Brain microvascular endothelial cell (primary cell): ENCODE results near the gene CAMK1D.

ENCODE experiments used
- DNase-seq: peaks from one replicate; pipeline ENCODE4 v3.0.0-alpha.2; 2020
- H3K27ac ChIP-seq: fragments of 250-450 bp; sonication (Bioruptor Pico); 2 replicates; pipeline ENCODE4 v1.5.1; 2020; ENCODE audit warnings: mild to moderate bottlenecking, moderate library complexity
- H3K27me3 ChIP-seq: fragments of 250-450 bp; sonication (Bioruptor Pico); replicated peaks from 2 replicates; pipeline ENCODE4 v1.5.1; 2020; ENCODE audit warnings: mild to moderate bottlenecking
- H3K36me3 ChIP-seq: fragments of 250-450 bp; sonication (Bioruptor Pico); replicated peaks from 2 replicates; pipeline ENCODE4 v1.5.1; 2020; ENCODE audit warnings: mild to moderate bottlenecking
- H3K4me3 ChIP-seq: 2 replicates; pipeline ENCODE4 v1.5.1; 2011; ENCODE audit warnings: low read depth, mild to moderate bottlenecking, control low read depth, low read length, moderate library complexity
- CTCF ChIP-seq: IDR thresholded peaks from 2 replicates; pipeline ENCODE4 v1.5.1; 2011; ENCODE audit warnings: low read depth, mild to moderate bottlenecking, moderate library complexity, low read length, control low read depth, inconsistent platforms; ENCODE audit errors: missing control alignments
- in situ Hi-C: cut with HindIII; loops from 2 replicates; pipeline ENCODE4 v1.10.0; 2017; ENCODE audit warnings: low sequenced_read_pairs, low pct_ligation_motif_present

Gene CAMK1D

GRCh38 chr10:12508165-12508564, 158.8 kb downstream of the CAMK1D start:
- H3K27ac ChIP-seq: no peak overlapping the region
- no peak for TF ChIP-seq CTCF
- no peaks in the 10 kb centered on the region for H3K36me3 ChIP-seq
- in situ Hi-C loops: no loop called here
- H3K4me3 ChIP-seq: no peak overlapping the region
- DNase-seq: no peak
- no peaks in the 10 kb centered on the region for H3K27me3 ChIP-seq

GRCh38 chr10:12509016-12509793, 159.9 kb downstream of the CAMK1D start:
- H3K27ac ChIP-seq: no peak overlapping the region
- no peaks in the 10 kb centered on the region for H3K27me3 ChIP-seq
- in situ Hi-C loops: no loop called here
- no peak for TF ChIP-seq CTCF
- H3K4me3 ChIP-seq: no peak overlapping the region
- H3K36me3 ChIP-seq: no peaks in the 10 kb centered on the region
- no peak for DNase-seq

GRCh38 chr10:12509794-12510100, 160.4 kb downstream of the CAMK1D start:
- H3K27ac ChIP-seq: no peak overlapping the region
- DNase-seq: no peak
- H3K4me3 ChIP-seq: no peak overlapping the region
- no peak for TF ChIP-seq CTCF
- in situ Hi-C loops: no loop called here
- no peaks in the 10 kb centered on the region for H3K36me3 ChIP-seq
- no peaks in the 10 kb centered on the region for H3K27me3 ChIP-seq

GRCh38 chr10:12510501-12510941, 161.2 kb downstream of the CAMK1D start:
- no peak for TF ChIP-seq CTCF
- H3K27ac ChIP-seq: no peak overlapping the region
- DNase-seq: peak; percentile 22
- in situ Hi-C loops: no loop called here
- H3K27me3 ChIP-seq: no peaks in the 10 kb centered on the region
- H3K36me3 ChIP-seq: no peaks in the 10 kb centered on the region
- peak overlapping the region; percentile 1 for H3K4me3 ChIP-seq

GRCh38 chr10:12510984-12511383, 161.6 kb downstream of the CAMK1D start:
- no peak for DNase-seq
- in situ Hi-C loops: no loop called here
- H3K27ac ChIP-seq: no peak overlapping the region
- no peak overlapping the region for H3K4me3 ChIP-seq
- no peaks in the 10 kb centered on the region for H3K36me3 ChIP-seq
- TF ChIP-seq CTCF: no peak
- H3K27me3 ChIP-seq: no peaks in the 10 kb centered on the region

GRCh38 chr10:12511651-12512050, 162.3 kb downstream of the CAMK1D start:
- TF ChIP-seq CTCF: no peak
- in situ Hi-C loops: no loop called here
- H3K27ac ChIP-seq: no peak overlapping the region

More at GRCh38 chr10:12511651-12512050, 162.3 kb downstream of the CAMK1D start:
- H3K36me3 ChIP-seq: no peaks in the 10 kb centered on the region
- H3K27me3 ChIP-seq: no peaks in the 10 kb centered on the region
- no peak overlapping the region for H3K4me3 ChIP-seq
- DNase-seq: no peak
